Peyer's patch (tissue), 4 donors: ENCODE measurements around the gene LMNTD1. TPM values are rescaled to one million over a fixed set of nuclear protein-coding genes. Genes with fewer than 3 reads are reported as not detected.

Source experiments
- DNase-seq, 3 donors: peaks; one replicate each; pipeline ENCODE4 v3.0.0-alpha.2; 2017 to 2019
- H3K27ac ChIP-seq, 4 donors: fragments of 200-600 bp; sonication (generic); one replicate each; pipeline ENCODE4 v1.5.1; 2016 to 2019
- H3K27me3 ChIP-seq, 2 donors: fragments of 200-600 bp; sonication (generic); one replicate each; pipeline ENCODE4 v1.5.1; 2019
- H3K36me3 ChIP-seq, 3 donors: fragments of 200-600 bp; sonication (generic); one replicate each; pipeline ENCODE4 v1.5.1; 2016 to 2019
- H3K4me1 ChIP-seq, 4 donors: fragments of 200-600 bp; sonication (generic); one replicate each; pipeline ENCODE4 v1.5.1; 2016 to 2019
- H3K4me3 ChIP-seq, 4 donors: fragments of 200-600 bp; sonication (generic); 1 replicate in 3 of 4; 2 replicates in 1 of 4; pipeline ENCODE4 v1.5.1; 2016 to 2019; ENCODE audit warnings: mild to moderate bottlenecking in 1 of 4
- H3K9me3 ChIP-seq, 4 donors: fragments of 200-600 bp; sonication (generic); one replicate each; pipeline ENCODE4 v1.5.1; 2016 to 2019; ENCODE audit warnings: mild to moderate bottlenecking in 1 of 4
- POLR2A ChIP-seq, 2 donors: fragments of 450-650 bp; IDR thresholded peaks; one replicate each; pipeline ENCODE4 v1.5.1; 2017; ENCODE audit warnings: antibody characterized with exemption in 2 of 2, mild to moderate bottlenecking in 2 of 2, moderate library complexity in 2 of 2
- total RNA-seq, 4 donors: library from RNA; depleted of rRNA; stranded (reverse); fragments of >200 nt; gene quantifications; one replicate each; pipeline ENCODE4 v1.1.0, GENCODE V29; 2016
- TF ChIP-seq, protein P1 (sequence below), 6 experiments: fragments of 450-650 bp in 4 of 6; fragments of 200-600 bp in 2 of 6; sonication (generic) in 1 of 6; IDR thresholded peaks; one replicate each; pipeline ENCODE4 v1.5.1; 2017 to 2019; ENCODE audit warnings: antibody characterized with exemption in 6 of 6, mild to moderate bottlenecking in 3 of 6, moderate library complexity in 1 of 6

The LMNTD1 gene
- total RNA-seq, 4 donors from 2014 or later: not detected

- Histone ChIP-seq H3K36me3 (no peaks in the 10 kb centered on the region), H3K9me3 (no peaks in the 10 kb centered on the region), H3K4me3 (no peak overlapping the region), H3K4me1 (no peaks in the 10 kb centered on the region), H3K27ac (no peak overlapping the region), H3K27me3 (no peaks in the 10 kb centered on the region)
- no peak for TF ChIP-seq POLR2A (IDR thresholded peaks at IDR 0.05)
- TF ChIP-seq, protein P1, sequence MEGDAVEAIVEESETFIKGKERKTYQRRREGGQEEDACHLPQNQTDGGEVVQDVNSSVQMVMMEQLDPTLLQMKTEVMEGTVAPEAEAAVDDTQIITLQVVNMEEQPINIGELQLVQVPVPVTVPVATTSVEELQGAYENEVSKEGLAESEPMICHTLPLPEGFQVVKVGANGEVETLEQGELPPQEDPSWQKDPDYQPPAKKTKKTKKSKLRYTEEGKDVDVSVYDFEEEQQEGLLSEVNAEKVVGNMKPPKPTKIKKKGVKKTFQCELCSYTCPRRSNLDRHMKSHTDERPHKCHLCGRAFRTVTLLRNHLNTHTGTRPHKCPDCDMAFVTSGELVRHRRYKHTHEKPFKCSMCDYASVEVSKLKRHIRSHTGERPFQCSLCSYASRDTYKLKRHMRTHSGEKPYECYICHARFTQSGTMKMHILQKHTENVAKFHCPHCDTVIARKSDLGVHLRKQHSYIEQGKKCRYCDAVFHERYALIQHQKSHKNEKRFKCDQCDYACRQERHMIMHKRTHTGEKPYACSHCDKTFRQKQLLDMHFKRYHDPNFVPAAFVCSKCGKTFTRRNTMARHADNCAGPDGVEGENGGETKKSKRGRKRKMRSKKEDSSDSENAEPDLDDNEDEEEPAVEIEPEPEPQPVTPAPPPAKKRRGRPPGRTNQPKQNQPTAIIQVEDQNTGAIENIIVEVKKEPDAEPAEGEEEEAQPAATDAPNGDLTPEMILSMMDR (IDR thresholded peaks at IDR 0.05): no peak
- DNase-seq: no peak
Observed at GRCh38 chr12:25552681-25553080, 402 bp downstream of the LMNTD1 start.

DNA sequence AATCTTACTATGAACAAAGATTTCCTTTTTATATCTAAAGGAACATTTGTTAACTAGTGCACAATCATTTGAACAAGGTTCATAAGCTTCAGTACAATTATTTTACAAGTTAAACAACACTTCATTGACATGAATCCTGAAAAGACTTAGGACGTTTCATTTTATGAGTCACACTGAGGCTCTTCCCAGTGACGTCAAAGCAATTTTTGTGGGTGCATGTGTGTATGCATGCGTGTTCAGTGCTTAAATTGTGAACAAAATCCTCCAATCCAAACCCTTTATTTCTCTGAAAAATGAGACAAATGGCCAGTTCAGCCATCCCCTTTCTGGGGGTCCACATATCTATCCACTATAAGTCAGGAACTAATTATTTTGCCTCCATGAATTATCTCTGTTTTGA, 2.9 kb downstream of the LMNTD1 start:
- Histone ChIP-seq H3K36me3 (no peaks in the 10 kb centered on the region), H3K4me1 (no peaks in the 10 kb centered on the region), H3K9me3 (no peaks in the 10 kb centered on the region), H3K4me3 (no peak overlapping the region), H3K27ac (no peak overlapping the region), H3K27me3 (no peaks in the 10 kb centered on the region)
- DNase-seq: no peak
- TF ChIP-seq, protein P1 (IDR thresholded peaks at IDR 0.05): no peak
- no peak for TF ChIP-seq POLR2A (IDR thresholded peaks at IDR 0.05)

DNA sequence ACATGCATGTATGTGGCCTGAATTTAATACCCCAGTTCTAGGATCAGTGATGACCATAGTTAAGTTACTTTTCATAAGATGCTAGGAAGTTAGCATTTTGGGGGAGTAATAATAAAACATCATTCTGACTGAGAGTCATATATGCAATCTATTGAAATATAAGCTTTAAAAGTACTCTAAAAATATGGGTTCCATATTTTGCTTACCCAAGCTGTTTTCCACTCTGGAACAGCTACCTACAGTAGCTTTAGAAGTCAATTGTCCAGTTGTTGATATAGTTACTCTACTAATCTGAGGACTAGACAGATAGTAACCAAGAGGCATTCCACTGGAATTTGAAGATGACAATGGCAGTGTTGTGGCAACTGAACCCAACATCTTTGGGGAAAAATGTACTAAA, 4.0 kb downstream of the LMNTD1 start:
- no peak for TF ChIP-seq POLR2A (IDR thresholded peaks at IDR 0.05)
- TF ChIP-seq, protein P1 (IDR thresholded peaks at IDR 0.05): no peak
- no peak overlapping the region for H3K4me3 ChIP-seq
- no peak overlapping the region for H3K27ac ChIP-seq

GRCh38 chr12:25546318-25546717, 6.8 kb downstream of the LMNTD1 start:
- no peak for TF ChIP-seq POLR2A (IDR thresholded peaks at IDR 0.05)
- TF ChIP-seq, protein P1 (IDR thresholded peaks at IDR 0.05): no peak
- no peaks in the 10 kb centered on the region for H3K4me1 ChIP-seq
- no peaks in the 10 kb centered on the region for H3K9me3 ChIP-seq
- H3K36me3 ChIP-seq: no peaks in the 10 kb centered on the region
- no peaks in the 10 kb centered on the region for H3K27me3 ChIP-seq
- DNase-seq: no peak
- no peak overlapping the region for H3K27ac ChIP-seq
- H3K4me3 ChIP-seq: no peak overlapping the region

More for the DNA sequence above, 4.0 kb downstream of the LMNTD1 start:
- Histone ChIP-seq H3K27me3 (no peaks in the 10 kb centered on the region), H3K4me1 (no peaks in the 10 kb centered on the region), H3K9me3 (no peaks in the 10 kb centered on the region), H3K36me3 (no peaks in the 10 kb centered on the region)
- no peak for DNase-seq

GRCh38 chr12:25533150-25533549, 19.9 kb downstream of the LMNTD1 start:
- no peak for DNase-seq
- H3K4me3 ChIP-seq: no peak overlapping the region
- no peaks in the 10 kb centered on the region for H3K9me3 ChIP-seq

GRCh38 chr12:25531502-25532052, 21.5 kb downstream of the LMNTD1 start:
- Histone ChIP-seq H3K9me3 (no peaks in the 10 kb centered on the region), H3K4me3 (no peak overlapping the region), H3K27me3 (no peaks in the 10 kb centered on the region), H3K36me3 (no peaks in the 10 kb centered on the region), H3K27ac (no peak overlapping the region), H3K4me1 (no peaks in the 10 kb centered on the region)
- DNase-seq: no peak
- TF ChIP-seq, protein P1 (IDR thresholded peaks at IDR 0.05): no peak
- no peak for TF ChIP-seq POLR2A (IDR thresholded peaks at IDR 0.05)

More at GRCh38 chr12:25533150-25533549, 19.9 kb downstream of the LMNTD1 start:
- H3K36me3 ChIP-seq: no peaks in the 10 kb centered on the region
- no peak overlapping the region for H3K27ac ChIP-seq
- no peaks in the 10 kb centered on the region for H3K27me3 ChIP-seq
- H3K4me1 ChIP-seq: no peaks in the 10 kb centered on the region
- TF ChIP-seq POLR2A (IDR thresholded peaks at IDR 0.05): no peak
